Body of pancreas (tissue), 4 donors: ENCODE results near the gene OR2H1.
"Not testable (repeated sequence)": the region's sequence is repeated elsewhere in the genome, so short reads cannot be mapped to it uniquely, and the experiment has no call there.

Source experiments
- CTCF ChIP-seq, 7 experiments: fragments of 450-650 bp in 4 of 7; fragments of 200-600 bp in 3 of 7; sonication (generic) in 3 of 7; IDR thresholded peaks; one replicate each; pipeline ENCODE4 v1.5.1; 2016 to 2019; ENCODE audit warnings: antibody characterized with exemption in 7 of 7
- POLR2A ChIP-seq, 3 donors: fragments of 450-650 bp; IDR thresholded peaks; one replicate each; pipeline ENCODE4 v1.6.1; 2016; ENCODE audit warnings: antibody characterized with exemption in 3 of 3, mild to moderate bottlenecking in 2 of 3

DNA sequence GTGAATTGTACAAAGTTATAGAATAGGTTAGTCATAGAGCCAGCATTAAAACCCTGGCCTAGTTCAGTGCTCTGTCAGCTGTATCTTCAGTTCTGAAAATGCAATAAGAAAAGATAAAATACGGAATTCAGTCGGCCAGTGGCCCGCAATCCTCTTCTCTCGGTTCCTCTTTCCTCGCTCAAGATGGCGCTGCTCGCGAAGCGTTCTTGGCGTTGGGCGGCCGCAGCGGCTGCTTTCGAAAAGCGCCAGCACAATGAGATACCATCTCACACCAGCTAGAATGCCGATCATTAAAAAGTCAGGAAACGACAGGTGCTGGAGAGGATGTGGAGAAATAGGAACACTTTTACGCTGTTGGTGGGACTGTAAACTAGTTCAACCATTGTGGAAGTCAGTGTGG is 20.2 kb upstream of the OR2H1 start:
- TF ChIP-seq CTCF, POLR2A (IDR thresholded peaks at IDR 0.05): not testable (repeated sequence)
